Panc1 (cell line): ENCODE data around the gene MAGI2. TPM values are rescaled to one million over a fixed set of nuclear protein-coding genes. Genes with fewer than 3 reads are reported as not detected.

Source experiments
- ATAC-seq: fragments of 200-7000 bp; cut with Tn5 transposase; 2 replicates; pipeline ENCODE4 v1.9.1; 2020; ENCODE audit warnings: mild to moderate bottlenecking, moderate library complexity
- BruUV-seq: library from RNA; stranded (reverse); fragments of 400-500 nt; replicated peaks from 2 replicates; lab custom pipeline; 2021; lab: Mats Ljungman, UMichigan
- CTCF ChIA-PET: fragments of 300-600 bp; sonication (Branson Sonifier 250); formaldehyde crosslinking; loops from one replicate; lab custom pipeline; 2022; ENCODE audit warnings: antibody characterized with exemption; lab: Charles Lee
- POLR2A ChIA-PET: fragments of 300-600 bp; sonication (Branson Sonifier 250); formaldehyde crosslinking; loops from one replicate; lab custom pipeline; 2022; ENCODE audit warnings: antibody characterized with exemption; lab: Charles Lee
- DNase-seq: peaks from one replicate; pipeline ENCODE4 v3.0.0-alpha.2; 2010; ENCODE audit warnings: low read depth, low spot score
- H3K27ac ChIP-seq: 2 replicates; pipeline ENCODE4 v1.5.1; 2011; ENCODE audit warnings: mild to moderate bottlenecking, low read length, inconsistent platforms
- H3K27me3 ChIP-seq: fragments of 200-500 bp; sonication (Bioruptor generic); 2 replicates; pipeline ENCODE4 v1.6.0; 2014; ENCODE audit warnings: low read length, inconsistent platforms; ENCODE audit not compliant: control insufficient read depth, insufficient read depth
- H3K36me3 ChIP-seq: fragments of 200-500 bp; sonication (Bioruptor generic); 2 replicates; pipeline ENCODE4 v1.5.1; 2014; ENCODE audit warnings: inconsistent platforms, mild to moderate bottlenecking, low read length, moderate library complexity; ENCODE audit not compliant: control insufficient read depth, insufficient read depth
- H3K4me1 ChIP-seq: 2 replicates; pipeline ENCODE4 v1.5.1; 2011; ENCODE audit warnings: inconsistent platforms, mild to moderate bottlenecking, low read length, moderate library complexity; ENCODE audit not compliant: control insufficient read depth, insufficient read depth
- H3K4me3 ChIP-seq, 2 experiments: 2 replicates each; pipeline ENCODE4 v1.5.1; 2011 to 2012; ENCODE audit warnings: low read depth in 2 of 2, low read length in 2 of 2, mild to moderate bottlenecking in 2 of 2, inconsistent platforms in 1 of 2, moderate library complexity in 1 of 2
- H3K9me3 ChIP-seq: fragments of 200-500 bp; sonication (Bioruptor generic); 2 replicates; pipeline ENCODE4 v1.5.1; 2014; ENCODE audit warnings: low read depth, mild to moderate bottlenecking, inconsistent platforms, low read length, moderate library complexity; ENCODE audit not compliant: control insufficient read depth, insufficient read depth
- POLR2AphosphoS5 ChIP-seq: IDR thresholded peaks from 2 replicates; pipeline ENCODE4 v1.6.1; 2012; ENCODE audit warnings: mild to moderate bottlenecking, low read depth, low read length, moderate library complexity
- SIN3A ChIP-seq: IDR thresholded peaks from 2 replicates; pipeline ENCODE4 v1.6.1; 2012; ENCODE audit warnings: low read depth, mild to moderate bottlenecking, low read length, moderate library complexity, borderline replicate concordance; ENCODE audit not compliant: insufficient read depth
- TCF7L2 ChIP-seq: IDR thresholded peaks from 2 replicates; pipeline ENCODE4 v1.6.1; 2011; ENCODE audit warnings: mild to moderate bottlenecking, low read depth, low read length, inconsistent platforms
- in situ Hi-C: cut with HindIII; loops from 2 replicates; pipeline ENCODE4 v1.10.0; 2016; ENCODE audit warnings: low sequenced_read_pairs, low pct_unique_long_range_greater_than_20kb
- intact Hi-C: fragments of 100-400 bp; cut with micrococcal nuclease; formaldehyde crosslinking; loops from one replicate; pipeline ENCODE4 v1.10.0; 2022; ENCODE audit not compliant: unreplicated experiment
- total RNA-seq: library from RNA; stranded (reverse); gene quantifications from one replicate; pipeline ENCODE4 v1.2.1, GENCODE V29; 2021; ENCODE audit not compliant: unreplicated experiment
- TF ChIP-seq, protein P1 (sequence below): fragments of 450-650 bp; IDR thresholded peaks from 2 replicates; pipeline ENCODE4 v1.5.1; 2017; ENCODE audit warnings: mild to moderate bottlenecking
- TF ChIP-seq, protein P2 (sequence below), 2 experiments: IDR thresholded peaks; 2 replicates each; pipeline ENCODE4 v1.6.1; 2011 to 2012; ENCODE audit warnings: low read depth in 2 of 2, control low read depth in 1 of 2, low read length in 1 of 2, mild to moderate bottlenecking in 1 of 2, moderate library complexity in 1 of 2; ENCODE audit not compliant: insufficient read depth in 1 of 2

MAGI2 gene
- total RNA-seq, 1 experiment from 2014 or later, result 5.4 TPM

DNA sequence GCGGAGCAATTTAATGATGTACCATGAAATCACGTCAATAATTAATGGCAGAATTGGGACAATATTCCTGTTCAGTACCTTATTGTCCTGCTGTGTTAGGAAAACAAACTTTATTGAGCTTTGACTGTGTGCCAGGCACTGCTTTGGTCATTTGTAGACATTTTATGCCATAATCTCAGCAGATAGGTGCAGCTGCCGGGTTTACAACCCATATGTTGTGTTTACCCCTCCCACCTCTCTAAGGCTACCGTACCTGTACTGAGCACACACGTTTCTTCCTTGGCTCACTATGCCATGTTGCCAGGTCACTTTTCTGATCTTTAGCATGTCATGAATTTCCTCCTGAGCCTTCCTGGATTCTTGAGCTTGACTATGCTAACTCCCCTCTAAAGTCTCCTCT, 1232.7 kb downstream of the MAGI2 start:
- ChIA-PET POLR2A (no interaction called here), CTCF (no interaction called here)
- Histone ChIP-seq H3K4me3 (no peak overlapping the region), H3K4me1 (no peaks in the 10 kb centered on the region), H3K9me3 (no peaks in the 10 kb centered on the region), H3K27ac (no peak overlapping the region), H3K36me3 (no peaks in the 10 kb centered on the region), H3K27me3 (no peaks in the 10 kb centered on the region; the same call in none of the 2 replicates)
- TF ChIP-seq, protein P1, sequence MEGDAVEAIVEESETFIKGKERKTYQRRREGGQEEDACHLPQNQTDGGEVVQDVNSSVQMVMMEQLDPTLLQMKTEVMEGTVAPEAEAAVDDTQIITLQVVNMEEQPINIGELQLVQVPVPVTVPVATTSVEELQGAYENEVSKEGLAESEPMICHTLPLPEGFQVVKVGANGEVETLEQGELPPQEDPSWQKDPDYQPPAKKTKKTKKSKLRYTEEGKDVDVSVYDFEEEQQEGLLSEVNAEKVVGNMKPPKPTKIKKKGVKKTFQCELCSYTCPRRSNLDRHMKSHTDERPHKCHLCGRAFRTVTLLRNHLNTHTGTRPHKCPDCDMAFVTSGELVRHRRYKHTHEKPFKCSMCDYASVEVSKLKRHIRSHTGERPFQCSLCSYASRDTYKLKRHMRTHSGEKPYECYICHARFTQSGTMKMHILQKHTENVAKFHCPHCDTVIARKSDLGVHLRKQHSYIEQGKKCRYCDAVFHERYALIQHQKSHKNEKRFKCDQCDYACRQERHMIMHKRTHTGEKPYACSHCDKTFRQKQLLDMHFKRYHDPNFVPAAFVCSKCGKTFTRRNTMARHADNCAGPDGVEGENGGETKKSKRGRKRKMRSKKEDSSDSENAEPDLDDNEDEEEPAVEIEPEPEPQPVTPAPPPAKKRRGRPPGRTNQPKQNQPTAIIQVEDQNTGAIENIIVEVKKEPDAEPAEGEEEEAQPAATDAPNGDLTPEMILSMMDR, result no peak
- TF ChIP-seq POLR2AphosphoS5 (no peak), TCF7L2 (no peak), SIN3A (no peak)
- TF ChIP-seq, protein P2, sequence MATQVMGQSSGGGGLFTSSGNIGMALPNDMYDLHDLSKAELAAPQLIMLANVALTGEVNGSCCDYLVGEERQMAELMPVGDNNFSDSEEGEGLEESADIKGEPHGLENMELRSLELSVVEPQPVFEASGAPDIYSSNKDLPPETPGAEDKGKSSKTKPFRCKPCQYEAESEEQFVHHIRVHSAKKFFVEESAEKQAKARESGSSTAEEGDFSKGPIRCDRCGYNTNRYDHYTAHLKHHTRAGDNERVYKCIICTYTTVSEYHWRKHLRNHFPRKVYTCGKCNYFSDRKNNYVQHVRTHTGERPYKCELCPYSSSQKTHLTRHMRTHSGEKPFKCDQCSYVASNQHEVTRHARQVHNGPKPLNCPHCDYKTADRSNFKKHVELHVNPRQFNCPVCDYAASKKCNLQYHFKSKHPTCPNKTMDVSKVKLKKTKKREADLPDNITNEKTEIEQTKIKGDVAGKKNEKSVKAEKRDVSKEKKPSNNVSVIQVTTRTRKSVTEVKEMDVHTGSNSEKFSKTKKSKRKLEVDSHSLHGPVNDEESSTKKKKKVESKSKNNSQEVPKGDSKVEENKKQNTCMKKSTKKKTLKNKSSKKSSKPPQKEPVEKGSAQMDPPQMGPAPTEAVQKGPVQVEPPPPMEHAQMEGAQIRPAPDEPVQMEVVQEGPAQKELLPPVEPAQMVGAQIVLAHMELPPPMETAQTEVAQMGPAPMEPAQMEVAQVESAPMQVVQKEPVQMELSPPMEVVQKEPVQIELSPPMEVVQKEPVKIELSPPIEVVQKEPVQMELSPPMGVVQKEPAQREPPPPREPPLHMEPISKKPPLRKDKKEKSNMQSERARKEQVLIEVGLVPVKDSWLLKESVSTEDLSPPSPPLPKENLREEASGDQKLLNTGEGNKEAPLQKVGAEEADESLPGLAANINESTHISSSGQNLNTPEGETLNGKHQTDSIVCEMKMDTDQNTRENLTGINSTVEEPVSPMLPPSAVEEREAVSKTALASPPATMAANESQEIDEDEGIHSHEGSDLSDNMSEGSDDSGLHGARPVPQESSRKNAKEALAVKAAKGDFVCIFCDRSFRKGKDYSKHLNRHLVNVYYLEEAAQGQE (IDR thresholded peaks at IDR 0.05; ENCODE audit: insufficient read depth in 1 of 2, low read depth in 2 of 2, low read length in 1 of 2), result no peak
- in situ Hi-C loops (no loop called here), intact Hi-C loops (no loop called here)
- BruUV-seq, result no TSS peak
- ATAC-seq, result no peak
- no peak for DNase-seq

DNA sequence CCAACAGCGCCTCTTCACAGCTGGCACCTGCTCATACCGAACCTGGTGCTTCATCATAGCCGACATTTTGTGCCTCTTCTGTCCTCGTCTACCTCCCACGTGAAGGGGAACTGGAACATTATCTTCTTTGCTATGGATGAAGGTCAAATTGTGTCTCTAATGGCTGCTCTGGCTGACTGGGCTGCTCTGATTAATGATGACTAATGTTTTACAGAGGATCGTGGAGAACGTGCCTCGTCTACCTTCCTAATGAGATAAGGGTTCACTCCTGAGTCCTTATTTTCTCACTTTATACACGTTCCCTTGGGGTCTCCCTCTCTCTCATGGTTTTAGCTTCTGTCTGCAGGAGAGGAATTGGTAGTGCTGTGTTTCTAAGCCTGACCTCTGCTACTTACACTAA, 1234.6 kb downstream of the MAGI2 start:
- POLR2A ChIA-PET, result no interaction called here
- TF ChIP-seq TCF7L2, result no peak
- TF ChIP-seq SIN3A, result no peak
- TF ChIP-seq POLR2AphosphoS5, result no peak
- TF ChIP-seq, protein P2 (IDR thresholded peaks at IDR 0.05; ENCODE audit: insufficient read depth in 1 of 2, low read depth in 2 of 2, low read length in 1 of 2), result no peak
- TF ChIP-seq, protein P1, result no peak
- no peaks in the 10 kb centered on the region for H3K4me1 ChIP-seq
- CTCF ChIA-PET, result no interaction called here
- H3K27me3 ChIP-seq, result peaks cover 10% of the 10 kb centered on the region
- no peak for DNase-seq
- H3K9me3 ChIP-seq, result no peaks in the 10 kb centered on the region
- no TSS peak for BruUV-seq
- in situ Hi-C loops, result no loop called here
- ATAC-seq, result no peak
- no peak overlapping the region for H3K4me3 ChIP-seq
- H3K27ac ChIP-seq, result no peak overlapping the region
- intact Hi-C loops, result no loop called here
- no peaks in the 10 kb centered on the region for H3K36me3 ChIP-seq
